ENCODE results near the gene SLIT3. TPM values are rescaled to one million over a fixed set of nuclear protein-coding genes. Genes with fewer than 3 reads are reported as not detected.

SLIT3 gene
- total RNA-seq, 3 donors from 2014 or later: 30.7 to 103 (median 54.1) TPM

- no peak for DNase-seq (ENCODE audit: low spot score in 2 of 2)
- Histone ChIP-seq H3K36me3 (no peaks in the 10 kb centered on the region), H3K4me1 (no peaks in the 10 kb centered on the region), H3K4me3 (no peak overlapping the region), H3K27me3 (no peaks in the 10 kb centered on the region), H3K27ac (no peak overlapping the region), H3K9me3 (no peaks in the 10 kb centered on the region)
- TF ChIP-seq POLR2A (IDR thresholded peaks at IDR 0.05) (no peak), POLR2AphosphoS5 (IDR thresholded peaks at IDR 0.05) (no peak), CTCF (IDR thresholded peaks at IDR 0.05) (no peak)
- intact Hi-C loops (cut with DNase I; ENCODE audit: low total_unique reads): no loop called here
Observed at GRCh38 chr5:168867241-168867640, 433.7 kb downstream of the SLIT3 start.

DNA sequence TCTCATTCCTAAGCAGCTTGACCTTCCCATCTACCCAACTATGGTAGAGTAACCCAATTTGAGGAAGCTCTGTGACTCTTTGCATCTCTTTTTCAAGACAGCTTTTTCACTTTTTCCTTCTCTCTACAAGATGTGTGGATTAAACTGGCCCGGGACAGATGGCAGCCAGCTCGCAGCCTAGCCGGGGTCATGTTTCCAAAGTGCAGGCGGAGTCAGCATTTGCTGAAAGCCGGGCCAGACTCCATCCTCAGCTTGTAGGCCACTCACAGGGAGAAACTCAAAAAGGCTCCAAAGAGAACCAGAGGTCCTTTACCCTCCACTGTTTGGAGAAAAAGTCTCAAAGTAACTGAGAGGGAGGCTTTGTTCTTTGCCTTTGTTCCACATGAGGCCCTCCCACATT is 435.0 kb downstream of the SLIT3 start:
- DNase-seq (ENCODE audit: low spot score in 2 of 2): no peak
- no peaks in the 10 kb centered on the region for H3K4me1 ChIP-seq
- TF ChIP-seq CTCF (IDR thresholded peaks at IDR 0.05) (no peak), POLR2AphosphoS5 (IDR thresholded peaks at IDR 0.05) (no peak), POLR2A (IDR thresholded peaks at IDR 0.05) (no peak)
- no peak overlapping the region for H3K4me3 ChIP-seq
- no peaks in the 10 kb centered on the region for H3K36me3 ChIP-seq
- H3K27ac ChIP-seq: no peak overlapping the region
- intact Hi-C loops (cut with DNase I; ENCODE audit: low total_unique reads): no loop called here
- H3K9me3 ChIP-seq: no peaks in the 10 kb centered on the region
- H3K27me3 ChIP-seq: no peaks in the 10 kb centered on the region

- Histone ChIP-seq H3K4me3 (no peak overlapping the region), H3K27ac (no peak overlapping the region), H3K27me3 (no peaks in the 10 kb centered on the region), H3K4me1 (no peaks in the 10 kb centered on the region), H3K36me3 (no peaks in the 10 kb centered on the region), H3K9me3 (no peaks in the 10 kb centered on the region)
- DNase-seq (ENCODE audit: low spot score in 2 of 2): no peak
- intact Hi-C loops (cut with DNase I; ENCODE audit: low total_unique reads): no loop called here
- no peak for TF ChIP-seq POLR2A (IDR thresholded peaks at IDR 0.05)
- no peak for TF ChIP-seq POLR2AphosphoS5 (IDR thresholded peaks at IDR 0.05)
- no peak for TF ChIP-seq CTCF (IDR thresholded peaks at IDR 0.05)
Observed at GRCh38 chr5:168863021-168863420, 437.9 kb downstream of the SLIT3 start.

DNA sequence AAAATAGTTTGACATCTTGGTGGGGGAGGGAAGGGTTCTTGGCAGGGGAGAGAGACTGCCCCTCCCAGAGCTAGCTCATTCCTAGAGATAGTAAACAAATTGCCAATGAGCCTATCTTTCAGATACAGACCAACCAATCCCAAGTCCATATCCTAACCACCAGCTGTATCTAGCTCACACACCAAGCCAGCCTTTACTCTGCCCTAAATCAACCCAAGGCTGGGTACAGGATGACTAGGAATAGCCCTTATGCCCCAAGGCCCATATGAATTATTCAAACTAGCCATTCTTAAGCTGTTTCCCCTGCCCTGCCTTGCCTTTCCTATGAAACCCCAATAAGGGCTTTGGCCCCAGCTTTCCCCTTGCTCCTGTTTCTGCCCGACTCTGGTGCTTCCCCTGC is 440.4 kb downstream of the SLIT3 start:
- no peak for TF ChIP-seq POLR2AphosphoS5 (IDR thresholded peaks at IDR 0.05)
- TF ChIP-seq POLR2A (IDR thresholded peaks at IDR 0.05): no peak
- TF ChIP-seq CTCF (IDR thresholded peaks at IDR 0.05): no peak
- no peak for DNase-seq (ENCODE audit: low spot score in 2 of 2)
- Histone ChIP-seq H3K27ac (no peak overlapping the region), H3K36me3 (no peaks in the 10 kb centered on the region), H3K9me3 (no peaks in the 10 kb centered on the region), H3K27me3 (no peaks in the 10 kb centered on the region), H3K4me1 (no peaks in the 10 kb centered on the region), H3K4me3 (no peak overlapping the region)
- intact Hi-C loops (cut with DNase I; ENCODE audit: low total_unique reads): no loop called here

GRCh38 chr5:168860081-168860480 is 440.9 kb downstream of the SLIT3 start:
- no peak for DNase-seq (ENCODE audit: low spot score in 2 of 2)
- no peaks in the 10 kb centered on the region for H3K27me3 ChIP-seq
- no peaks in the 10 kb centered on the region for H3K9me3 ChIP-seq
- no peaks in the 10 kb centered on the region for H3K4me1 ChIP-seq
- no peak overlapping the region for H3K4me3 ChIP-seq
- TF ChIP-seq CTCF (IDR thresholded peaks at IDR 0.05): no peak
- no peak for TF ChIP-seq POLR2A (IDR thresholded peaks at IDR 0.05)
- no peak for TF ChIP-seq POLR2AphosphoS5 (IDR thresholded peaks at IDR 0.05)
- H3K36me3 ChIP-seq: no peaks in the 10 kb centered on the region
- intact Hi-C loops (cut with DNase I; ENCODE audit: low total_unique reads): no loop called here
- H3K27ac ChIP-seq: no peak overlapping the region

Data from breast epithelium (tissue), 4 donors.